RPMI7951 (cell line): ENCODE results near the gene PSMD1. TPM values are rescaled to one million over a fixed set of nuclear protein-coding genes. Genes with fewer than 3 reads are reported as not detected.
A peak's percentile ranks its signal among the peaks of the same experiment; 100 is the strongest.
"Not testable (repeated sequence)": the region's sequence is repeated elsewhere in the genome, so short reads cannot be mapped to it uniquely, and the experiment has no call there.

ENCODE experiments used
- DNase-seq: peaks from one replicate; pipeline ENCODE4 v3.0.0-alpha.2; 2012; ENCODE audit warnings: low read depth
- total RNA-seq: library from RNA; depleted of rRNA; stranded (reverse); fragments of >200 nt; shearing (Covaris generic); gene quantifications from 2 replicates; pipeline ENCODE4 v1.2.3, GENCODE V29; 2014; rRNA removed

Gene PSMD1
- 108 and 119 TPM in 2 replicates for total RNA-seq

DNA sequence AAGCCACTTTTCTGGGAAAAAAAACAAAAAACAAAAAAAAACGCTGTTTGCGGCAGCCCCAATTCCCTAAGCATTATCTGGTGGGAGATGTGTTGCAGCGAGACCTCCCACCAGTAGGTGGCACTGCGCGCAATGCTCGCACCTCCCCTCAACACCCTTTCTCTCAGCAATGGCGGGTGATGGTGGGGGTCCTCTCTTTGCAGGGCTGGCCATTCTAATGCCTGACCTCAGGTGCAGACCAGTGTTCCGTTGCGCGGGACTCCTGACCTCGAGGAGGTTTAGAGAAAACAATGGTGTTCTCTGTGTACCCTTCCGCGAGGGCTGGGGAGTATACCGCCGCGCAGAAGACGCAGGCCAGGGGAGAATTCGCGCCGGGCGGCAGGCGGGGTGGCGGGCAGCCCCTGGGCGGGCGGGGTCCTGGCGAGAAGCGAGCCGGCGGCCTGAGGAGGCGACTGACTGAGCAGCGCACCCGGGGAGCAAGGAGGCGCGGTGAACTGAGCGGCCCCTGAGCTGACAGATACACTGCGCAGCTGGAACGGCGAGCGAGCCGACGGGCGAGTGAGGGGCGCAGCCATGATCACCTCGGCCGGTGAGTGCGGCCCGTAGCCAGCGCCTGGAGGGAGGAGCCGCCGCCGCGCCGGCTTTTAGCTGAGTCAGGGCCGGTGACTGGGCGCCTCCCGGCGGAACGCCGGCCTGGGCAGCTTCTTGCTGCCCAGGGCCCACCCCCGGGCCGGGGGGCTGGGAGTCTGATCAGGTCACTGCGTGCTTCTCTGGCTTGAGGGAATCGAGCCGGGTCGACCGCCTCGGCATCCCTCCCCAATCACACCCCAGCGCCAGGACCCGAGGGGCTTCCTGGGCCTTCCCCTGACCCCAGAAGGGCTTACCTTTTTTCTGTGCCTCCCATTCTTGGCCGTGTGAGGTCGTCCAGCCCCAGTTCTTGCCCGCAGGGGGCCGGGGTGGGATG, at the start of gene PSMD1:
PSMD1 (plus strand) TSS at position 415 of the 964 bp plus-strand sequence; CDS start at position 574, 159 bp downstream.
- peak; percentile 92 for DNase-seq

DNA sequence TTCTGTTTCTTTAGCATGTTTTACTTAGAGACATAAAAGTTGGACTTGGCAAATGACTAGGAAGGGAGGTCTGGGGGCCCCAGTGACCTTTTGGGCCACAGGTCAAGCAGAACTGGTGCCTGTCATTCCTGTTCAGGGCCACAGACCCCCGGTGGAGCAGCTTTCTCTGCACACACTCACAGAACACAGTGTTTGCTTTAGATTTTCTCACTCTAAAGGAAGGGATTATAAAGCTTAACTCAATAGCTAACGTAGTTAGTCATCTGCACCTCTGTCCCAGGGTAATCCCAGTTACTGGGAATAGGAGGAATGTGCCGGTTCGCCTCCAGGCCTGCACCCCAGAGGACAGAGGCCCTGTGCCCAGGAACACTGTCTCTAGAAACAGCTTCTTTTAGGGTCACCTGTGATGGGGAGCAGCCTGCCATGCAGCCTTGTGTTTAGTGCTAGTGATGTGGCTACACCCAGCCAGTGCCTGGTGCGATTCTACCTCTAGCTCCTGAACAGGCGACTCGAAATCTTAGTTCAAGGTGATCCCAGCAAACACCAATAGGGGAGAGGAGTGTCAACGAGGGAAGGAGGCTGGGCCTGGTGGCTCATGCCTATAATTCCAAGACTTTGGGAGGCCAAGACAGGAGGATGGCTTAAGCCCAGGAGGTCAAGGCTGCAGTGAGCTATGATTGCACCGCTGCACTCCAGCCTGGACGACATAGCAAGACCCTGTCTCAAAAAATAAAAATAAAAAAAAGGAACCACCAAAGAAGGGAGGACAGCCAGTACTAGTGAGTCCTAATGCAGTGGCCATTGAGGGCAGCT, 49.2 kb upstream of the PSMD1 start:
- no peak for DNase-seq

GRCh38 chr2:231008131-231008530, 48.5 kb upstream of the PSMD1 start:
- DNase-seq: no peak

DNA sequence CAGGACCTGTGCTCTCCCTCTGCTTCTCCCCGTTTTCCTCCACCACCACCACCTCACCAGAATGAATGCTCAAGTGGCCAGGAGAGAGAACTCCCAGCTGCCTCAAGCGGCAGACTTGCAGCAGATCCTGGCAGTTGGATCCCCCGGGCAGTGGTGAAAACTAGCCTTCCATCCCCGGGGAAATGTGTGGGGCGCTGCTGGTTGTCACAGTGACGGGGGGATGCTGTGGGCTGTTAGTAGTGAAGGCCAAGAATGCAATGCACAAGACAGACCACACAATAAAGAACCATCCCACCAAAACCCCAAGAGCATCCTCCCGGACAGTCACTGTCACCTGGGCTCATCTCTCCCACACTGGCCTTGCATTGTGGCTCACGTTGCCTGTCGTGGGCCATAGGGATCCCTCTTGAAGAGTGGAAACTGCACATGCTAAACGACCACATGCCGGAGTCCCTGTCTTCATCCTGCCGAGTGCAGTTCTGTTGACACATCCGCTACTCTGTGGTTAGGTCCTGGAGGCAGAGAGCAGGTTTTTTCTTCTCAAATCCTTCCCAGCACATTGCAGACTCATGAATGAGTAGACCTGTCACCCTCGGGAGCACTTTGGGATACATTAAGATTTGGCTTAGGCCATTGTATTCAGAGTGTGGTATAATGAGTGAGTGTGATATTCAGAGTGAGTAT, 47.3 kb upstream of the PSMD1 start:
- no peak for DNase-seq

DNA sequence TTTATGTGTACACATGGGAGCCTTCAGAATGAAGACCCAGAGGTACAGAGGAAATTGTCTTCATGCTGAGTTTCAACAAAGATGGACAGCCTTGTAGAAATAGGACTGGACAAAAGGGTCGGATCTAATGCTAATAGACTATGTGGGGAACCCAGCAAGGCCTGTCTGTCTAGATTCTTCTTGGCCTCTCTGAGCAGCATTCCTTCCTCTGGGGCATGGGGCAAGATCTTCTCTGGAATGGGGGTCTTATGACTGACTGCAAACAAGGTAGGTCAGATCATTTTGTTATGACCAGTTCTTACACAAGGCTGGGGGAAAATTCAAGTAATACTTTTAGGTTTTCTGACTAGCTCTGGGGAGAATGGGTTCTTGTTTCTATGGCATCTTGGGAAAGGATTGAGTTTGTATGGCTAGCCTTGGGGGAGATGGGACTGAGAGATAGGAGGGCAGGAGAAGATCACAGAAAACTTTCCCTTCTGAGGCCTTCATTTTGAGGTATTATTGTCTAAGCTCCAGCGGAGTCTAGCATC, 46.4 kb upstream of the PSMD1 start:
- DNase-seq: no peak

GRCh38 chr2:231011526-231011925, 45.1 kb upstream of the PSMD1 start:
- no peak for DNase-seq

DNA sequence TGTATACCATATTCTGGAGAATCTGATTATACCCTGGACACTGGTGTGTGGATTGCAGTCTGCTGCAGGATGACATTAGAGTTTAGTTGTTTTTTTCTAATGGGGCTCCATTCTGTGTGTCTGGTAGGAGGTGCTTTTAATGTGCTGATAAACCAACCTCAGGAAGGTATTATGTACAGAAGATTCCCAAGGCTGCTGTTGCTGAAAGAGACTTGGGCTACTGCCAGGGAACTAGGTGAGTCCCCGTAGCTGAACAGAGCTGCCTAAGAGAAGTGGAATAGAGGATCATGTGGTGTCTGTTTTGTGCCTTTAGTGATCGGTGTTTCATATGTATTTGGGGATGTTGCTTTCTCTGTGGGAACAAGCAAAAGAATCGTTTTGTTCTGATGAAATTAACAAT, 44.2 kb upstream of the PSMD1 start:
- DNase-seq: no peak

DNA sequence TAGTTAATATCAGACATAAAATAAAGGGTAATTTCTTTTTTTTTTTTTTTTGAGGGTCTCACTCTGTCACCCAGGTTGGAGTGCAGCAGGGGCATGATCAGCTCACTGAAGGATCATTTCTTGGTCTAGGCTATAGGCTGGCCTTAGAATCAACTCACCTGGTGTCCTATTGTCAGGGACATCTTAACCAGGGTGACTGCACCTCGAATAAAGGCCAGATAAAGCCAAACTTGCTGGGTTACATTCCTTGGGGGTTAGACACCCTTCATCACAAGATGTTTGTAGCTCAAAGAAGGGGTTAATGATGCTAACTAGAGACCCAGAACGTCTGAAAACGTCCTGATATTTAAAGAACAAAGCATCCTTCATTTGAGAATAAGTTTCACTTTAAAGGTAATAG, 42.8 kb upstream of the PSMD1 start:
- no peak for DNase-seq

DNA sequence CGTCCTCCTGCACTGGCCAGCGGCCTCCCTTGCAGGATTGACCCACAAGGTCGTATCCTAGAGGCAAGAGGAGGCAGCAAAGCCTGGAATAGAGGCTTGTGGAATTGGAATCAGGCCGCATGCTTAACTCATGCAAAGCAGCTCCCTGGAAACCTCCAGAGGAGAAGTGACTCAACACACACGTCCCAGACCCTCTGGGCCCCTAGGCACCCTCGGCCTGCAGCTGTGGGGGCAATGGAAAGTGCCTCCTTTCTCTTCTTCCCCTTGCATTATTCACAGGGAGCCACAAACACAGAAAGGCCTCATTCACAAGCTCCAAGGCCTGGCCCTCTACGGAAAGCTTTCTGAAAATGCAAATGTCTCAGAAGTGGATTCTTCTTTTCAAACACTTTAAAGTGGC, 41.2 kb upstream of the PSMD1 start:
- peak; percentile 64 for DNase-seq

GRCh38 chr2:231015926-231016325, 40.7 kb upstream of the PSMD1 start:
- DNase-seq: no peak

DNA sequence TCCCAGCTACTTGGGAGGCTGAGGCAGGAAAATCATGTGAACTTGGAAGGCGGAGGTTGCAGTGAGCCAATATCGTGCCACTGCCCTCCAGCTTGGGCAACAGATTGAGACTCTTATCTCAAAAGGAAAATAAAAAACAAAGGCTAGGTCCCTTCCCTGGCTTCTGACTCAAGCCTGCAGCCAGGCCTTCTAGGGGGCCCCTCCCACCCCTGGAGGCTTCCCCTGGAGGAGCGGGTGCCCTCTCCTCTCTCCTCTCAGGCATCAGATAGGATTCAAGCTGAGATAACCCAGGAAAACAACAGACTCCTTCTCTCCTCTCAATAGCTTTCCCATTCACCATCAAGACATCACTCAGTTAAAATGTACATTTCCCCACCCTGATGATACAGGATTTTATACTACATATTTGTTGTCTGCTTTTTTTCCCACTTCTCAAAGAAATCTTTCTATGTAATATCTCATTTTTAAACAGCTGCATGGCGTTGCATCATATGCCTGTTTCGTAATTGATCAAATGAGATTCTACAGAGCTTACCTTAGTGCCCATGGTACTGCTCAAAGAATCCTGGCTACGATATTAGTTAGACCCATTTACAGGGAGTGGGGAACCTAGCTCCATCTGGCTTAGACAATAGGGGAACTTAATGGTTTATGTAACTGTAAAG, 40.0 kb upstream of the PSMD1 start:
- no peak for DNase-seq

- DNase-seq: peak; percentile 41
Measured at GRCh38 chr2:231017231-231017598, 39.5 kb upstream of the PSMD1 start.

GRCh38 chr2:231018184-231018583, 38.5 kb upstream of the PSMD1 start:
- no peak for DNase-seq

GRCh38 chr2:231025059-231025458, 31.6 kb upstream of the PSMD1 start:
- DNase-seq: not testable (repeated sequence)

- DNase-seq: no peak
Measured at GRCh38 chr2:231028889-231029288, 27.8 kb upstream of the PSMD1 start.

GRCh38 chr2:231029563-231029962, 27.1 kb upstream of the PSMD1 start:
- no peak for DNase-seq

GRCh38 chr2:231030725-231031124, 25.9 kb upstream of the PSMD1 start:
- no peak for DNase-seq

- DNase-seq: no peak
Measured at GRCh38 chr2:231032575-231033140, 24.0 kb upstream of the PSMD1 start.

- no peak for DNase-seq
Measured at GRCh38 chr2:231033147-231034132, 23.2 kb upstream of the PSMD1 start.
